A549 (cell line): Measurements from ENCODE around the gene EDA. TPM values are rescaled to one million over a fixed set of nuclear protein-coding genes. Genes with fewer than 3 reads are reported as not detected.
"Not testable (repeated sequence)": the region's sequence is repeated elsewhere in the genome, so short reads cannot be mapped to it uniquely, and the experiment has no call there.

Source experiments
- ATAC-seq, 2 experiments: fragments of 200-7000 bp in 1 of 2; fragments of >200 bp in 1 of 2; cut with Nextera tagmentation in 1 of 2; cut with Tn5 transposase in 1 of 2; 3 replicates each; pipeline versions ENCODE4 v1.8.0 to v1.9.1; 2018 to 2020; ENCODE audit warnings: mild to moderate bottlenecking in 1 of 2, moderate library complexity in 1 of 2
- CTCF ChIA-PET: fragments of 300-600 bp; sonication (Branson Sonifier 250); formaldehyde crosslinking; extraction: SDS; loops from one replicate; lab custom pipeline; 2021; ENCODE audit warnings: antibody characterized with exemption, inconsistent platforms; lab: Yijun Ruan, JAX
- POLR2A ChIA-PET: fragments of 350-600 bp; formaldehyde crosslinking; extraction: SDS; loops from one replicate; lab custom pipeline; 2021; ENCODE audit warnings: antibody characterized with exemption, inconsistent platforms; lab: Yijun Ruan, JAX
- DNase-seq, 2 experiments: peaks; one replicate each; pipeline versions ENCODE4 v3.0.0 to v3.0.0-alpha.2; 2011 to 2016; ENCODE audit warnings: low read depth in 1 of 2, low spot score in 1 of 2
- FAIRE-seq: peaks from 2 replicates; lab custom pipeline; 2011; peaks lifted over from hg19 to GRCh38; lab: Jason Lieb, UNC
- H3K27ac ChIP-seq, 2 experiments: fragments of >200 bp; sonication (Bioruptor Twin); formaldehyde crosslinking; 3 replicates each; pipeline ENCODE4 v1.5.1; 2016 to 2017
- H3K4me1 ChIP-seq: fragments of >200 bp; sonication (Bioruptor Twin); formaldehyde crosslinking; 3 replicates; pipeline ENCODE4 v1.6.1; 2016
- H3K4me2 ChIP-seq: fragments of >200 bp; sonication (Bioruptor Twin); formaldehyde crosslinking; 3 replicates; pipeline ENCODE4 v1.6.1; 2016
- H3K4me3 ChIP-seq: fragments of >200 bp; sonication (Bioruptor Twin); formaldehyde crosslinking; 3 replicates; pipeline ENCODE4 v1.5.1; 2016
- H3K9me3 ChIP-seq: fragments of >200 bp; sonication (Bioruptor Twin); formaldehyde crosslinking; 3 replicates; pipeline ENCODE4 v1.6.1; 2016
- CHD4 ChIP-seq: fragments of 200-600 bp; sonication (generic); IDR thresholded peaks from 2 replicates; pipeline ENCODE4 v1.6.1; 2016; ENCODE audit warnings: antibody characterized with exemption, mild to moderate bottlenecking, borderline replicate concordance
- EHF ChIP-seq: fragments of 250-450 bp; sonication (Bioruptor Pico); IDR thresholded peaks from 2 replicates; pipeline ENCODE4 v1.5.0; 2020; ENCODE audit warnings: mild to moderate bottlenecking
- EHMT2 ChIP-seq: fragments of 200-600 bp; sonication (generic); IDR thresholded peaks from 2 replicates; pipeline ENCODE4 v1.6.1; 2016; ENCODE audit warnings: antibody characterized with exemption, low read depth, mild to moderate bottlenecking, moderate library complexity
- EP300 ChIP-seq, 2 experiments: fragments of >200 bp; sonication (Bioruptor Twin); formaldehyde crosslinking; IDR thresholded peaks; 2 replicates in 1 of 2; 3 replicates in 1 of 2; pipeline ENCODE4 v1.6.1; 2016 to 2017
- ESRRA ChIP-seq: fragments of 150-350 bp; IDR thresholded peaks from 2 replicates; pipeline ENCODE4 v1.6.1; 2014; ENCODE audit warnings: mild to moderate bottlenecking, low read length, borderline replicate concordance
- HDAC2 ChIP-seq: fragments of 200-600 bp; sonication (generic); IDR thresholded peaks from 2 replicates; pipeline ENCODE4 v1.6.1; 2016
- HOXA7 ChIP-seq: fragments of 250-450 bp; sonication (Bioruptor Pico); IDR thresholded peaks from 2 replicates; pipeline ENCODE4 v1.5.0; 2020; ENCODE audit warnings: mild to moderate bottlenecking, moderate library complexity
- HOXB13 ChIP-seq: fragments of 250-450 bp; sonication (Bioruptor Pico); IDR thresholded peaks from 2 replicates; pipeline ENCODE4 v1.5.0; 2020; ENCODE audit warnings: low read depth, mild to moderate bottlenecking, moderate library complexity
- JUNB ChIP-seq: fragments of >200 bp; sonication (Bioruptor Twin); formaldehyde crosslinking; IDR thresholded peaks from 2 replicates; pipeline ENCODE4 v1.6.1; 2016
- NFE2L2 ChIP-seq: fragments of 150-350 bp; conservative IDR thresholded peaks from 2 replicates; pipeline ENCODE4 v1.6.1; 2014; ENCODE audit warnings: low read length
- NR3C1 ChIP-seq: fragments of >200 bp; sonication (Bioruptor Twin); formaldehyde crosslinking; IDR thresholded peaks from 3 replicates; pipeline ENCODE4 v1.6.1; 2017
- PHF8 ChIP-seq: fragments of 200-600 bp; sonication (generic); IDR thresholded peaks from 2 replicates; pipeline ENCODE4 v1.6.1; 2016; ENCODE audit warnings: low read depth, mild to moderate bottlenecking, antibody characterized with exemption, moderate library complexity, borderline replicate concordance
- POLR2AphosphoS2 ChIP-seq: conservative IDR thresholded peaks from 2 replicates; pipeline ENCODE4 v1.6.1; 2012; ENCODE audit warnings: low read length, improper control_type of control experiment, inconsistent platforms
- RARB ChIP-seq: fragments of 250-450 bp; sonication (Bioruptor Pico); IDR thresholded peaks from 2 replicates; pipeline ENCODE4 v1.8.0; 2021; ENCODE audit warnings: mild to moderate bottlenecking, moderate library complexity
- RCOR1 ChIP-seq: fragments of 150-350 bp; IDR thresholded peaks from 2 replicates; pipeline ENCODE4 v1.6.1; 2014; ENCODE audit warnings: antibody characterized with exemption, low read length, low read depth
- RFX5 ChIP-seq: fragments of 450-650 bp; IDR thresholded peaks from 2 replicates; pipeline ENCODE4 v1.7.1; 2014; ENCODE audit warnings: antibody characterized with exemption, mild to moderate bottlenecking, moderate library complexity
- SREBF2 ChIP-seq: fragments of 450-650 bp; IDR thresholded peaks from 2 replicates; pipeline ENCODE4 v1.6.1; 2014; ENCODE audit warnings: mild to moderate bottlenecking, moderate library complexity
- ZFP36 ChIP-seq: fragments of 450-650 bp; IDR thresholded peaks from 2 replicates; pipeline ENCODE4 v1.6.1; 2014; ENCODE audit warnings: borderline replicate concordance; ENCODE audit not compliant: partially characterized antibody
- ZNF302 ChIP-seq: fragments of 250-450 bp; sonication (Bioruptor Pico); IDR thresholded peaks from 2 replicates; pipeline ENCODE4 v1.9.0; 2021; ENCODE audit warnings: inconsistent platforms, mild to moderate bottlenecking, moderate library complexity
- ZSCAN20 ChIP-seq: fragments of 250-450 bp; sonication (Bioruptor Pico); IDR thresholded peaks from 2 replicates; pipeline ENCODE4 v1.8.0; 2022; ENCODE audit warnings: mild to moderate bottlenecking, moderate library complexity
- WGBS: methylation state at CpG from one replicate; pipeline ENCODE4 v1.1.6; 2017; ENCODE audit errors: missing lambda C conversion rate; 5-methylcytosine and 5-hydroxymethylcytosine counted together
- polyA plus RNA-seq, 4 experiments: library from polyadenylated mRNA; depleted of rRNA in 3 of 4; stranded (reverse); fragments of >200 nt; fragmentation: RNase III in 1 of 4; extraction: RNeasy Plus Mini Kit Qiagen cat#74134 plus additional on column Dnase treatment in 1 of 4; gene quantifications; 2 replicates in 3 of 4; 3 replicates in 1 of 4; pipeline ENCODE4 v1.2.3, GENCODE V29; 2011 to 2017
- TF ChIP-seq, protein P1 (sequence below): fragments of 250-450 bp; sonication (Bioruptor Pico); IDR thresholded peaks from 2 replicates; pipeline ENCODE4 v1.5.0; 2021; ENCODE audit warnings: mild to moderate bottlenecking, moderate library complexity, borderline replicate concordance
- TF ChIP-seq, protein P2 (sequence below): fragments of >200 bp; sonication (Bioruptor Twin); formaldehyde crosslinking; IDR thresholded peaks from 2 replicates; pipeline ENCODE4 v1.6.1; 2016
- TF ChIP-seq, protein P3 (sequence below): fragments of 450-650 bp; IDR thresholded peaks from 2 replicates; pipeline ENCODE4 v1.6.1; 2014; ENCODE audit warnings: antibody characterized with exemption
- TF ChIP-seq, protein P4 (sequence below): fragments of 200-600 bp; sonication (generic); IDR thresholded peaks from 2 replicates; pipeline ENCODE4 v1.6.1; 2016; ENCODE audit warnings: antibody characterized with exemption, mild to moderate bottlenecking, moderate library complexity
- TF ChIP-seq, protein P5 (sequence below): IDR thresholded peaks from 2 replicates; pipeline ENCODE4 v1.6.1; 2012; ENCODE audit warnings: low read depth, borderline replicate concordance

EDA gene
- polyA plus RNA-seq, 2 of the 4 experiments (the other 2 are of a cell fraction) = 0.25 to 0.26 TPM

DNA sequence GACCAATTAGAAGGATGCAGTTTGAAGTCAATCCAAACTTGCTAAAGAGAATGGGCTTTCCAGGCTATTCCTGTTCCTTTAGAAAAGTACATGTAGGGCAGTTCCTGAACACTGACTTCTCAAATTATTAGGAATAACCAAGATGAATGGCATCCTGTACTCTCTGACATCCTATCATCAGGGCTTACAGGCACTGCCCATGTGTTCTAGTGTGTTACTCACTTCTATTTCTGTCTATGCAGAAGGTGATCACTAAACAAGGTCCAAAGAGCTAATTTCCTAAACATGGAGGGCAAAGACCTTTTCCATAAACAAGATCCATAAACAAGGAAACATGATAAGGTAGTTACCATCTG lies 380.2 kb downstream of the EDA start:
- Histone ChIP-seq H3K4me3 (no peak overlapping the region), H3K27ac (no peak overlapping the region), H3K9me3 (no peaks in the 10 kb centered on the region), H3K4me1 (no peaks in the 10 kb centered on the region), H3K4me2 (no peak overlapping the region)
- no peak for FAIRE-seq
- POLR2A ChIA-PET = no interaction called here
- CTCF ChIA-PET = no interaction called here
- ATAC-seq = no peak
- TF ChIP-seq HDAC2 (no peak), ZSCAN20 (CRISPR knock-in tag) (no peak), RFX5 (no peak), ZFP36 (no peak), CHD4 (no peak), HOXA7 (CRISPR knock-in tag) (no peak), NFE2L2 (no peak), ZNF302 (CRISPR knock-in tag) (no peak)
- TF ChIP-seq, protein P1, sequence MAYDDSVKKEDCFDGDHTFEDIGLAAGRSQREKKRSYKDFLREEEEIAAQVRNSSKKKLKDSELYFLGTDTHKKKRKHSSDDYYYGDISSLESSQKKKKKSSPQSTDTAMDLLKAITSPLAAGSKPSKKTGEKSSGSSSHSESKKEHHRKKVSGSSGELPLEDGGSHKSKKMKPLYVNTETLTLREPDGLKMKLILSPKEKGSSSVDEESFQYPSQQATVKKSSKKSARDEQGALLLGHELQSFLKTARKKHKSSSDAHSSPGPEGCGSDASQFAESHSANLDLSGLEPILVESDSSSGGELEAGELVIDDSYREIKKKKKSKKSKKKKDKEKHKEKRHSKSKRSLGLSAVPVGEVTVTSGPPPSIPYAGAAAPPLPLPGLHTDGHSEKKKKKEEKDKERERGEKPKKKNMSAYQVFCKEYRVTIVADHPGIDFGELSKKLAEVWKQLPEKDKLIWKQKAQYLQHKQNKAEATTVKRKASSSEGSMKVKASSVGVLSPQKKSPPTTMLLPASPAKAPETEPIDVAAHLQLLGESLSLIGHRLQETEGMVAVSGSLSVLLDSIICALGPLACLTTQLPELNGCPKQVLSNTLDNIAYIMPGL (CRISPR knock-in tag) = no peak
- TF ChIP-seq, all 56 proteins: peak for 0
- no peak for DNase-seq

DNA sequence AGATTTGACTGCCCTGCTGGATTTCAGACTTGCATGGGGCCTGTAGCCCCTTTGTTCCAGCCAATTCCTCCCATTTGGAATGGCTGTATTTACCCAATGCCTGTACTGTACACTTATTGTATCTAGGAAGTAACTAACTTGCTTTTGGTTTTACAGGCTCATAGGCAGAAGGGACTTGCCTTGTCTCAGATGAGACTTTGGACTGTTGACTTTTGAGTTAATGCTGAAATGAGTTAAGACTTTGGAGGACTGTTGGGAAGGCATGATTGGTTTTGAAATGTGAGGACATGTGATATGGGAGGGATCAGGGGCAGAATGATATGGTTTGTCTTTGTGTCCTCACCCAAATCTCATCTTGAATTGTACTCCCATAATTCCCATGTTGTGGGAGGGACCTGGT lies 382.4 kb downstream of the EDA start:
- CTCF ChIA-PET, POLR2A ChIA-PET, ATAC-seq, FAIRE-seq, H3K4me3 ChIP-seq, DNase-seq, H3K4me1 ChIP-seq, H3K27ac ChIP-seq, H3K4me2 ChIP-seq, H3K9me3 ChIP-seq: not testable (repeated sequence)

DNA sequence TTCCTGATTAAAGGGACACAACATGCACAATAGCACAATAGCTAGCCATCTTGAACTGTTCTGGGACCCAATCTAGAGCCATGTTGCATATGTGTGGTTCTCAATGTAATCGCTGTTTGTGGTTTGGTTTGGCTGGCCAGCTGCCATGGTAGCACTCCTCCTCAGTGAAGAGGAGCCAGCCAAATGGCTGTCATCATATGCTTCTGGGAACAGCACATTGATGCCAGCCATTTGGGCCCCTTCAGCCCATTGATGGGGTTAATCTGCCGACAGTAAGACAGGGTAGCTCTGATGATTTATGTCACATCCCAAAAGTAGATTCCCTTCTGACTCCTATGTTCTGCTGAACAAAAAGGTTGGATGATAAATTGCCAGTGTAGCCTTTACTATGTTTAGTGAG lies 385.4 kb downstream of the EDA start:
- Histone ChIP-seq H3K4me3 (no peak overlapping the region), H3K4me1 (no peaks in the 10 kb centered on the region), H3K4me2 (no peak overlapping the region), H3K27ac (no peak overlapping the region), H3K9me3 (no peaks in the 10 kb centered on the region)
- DNase-seq (no peak), FAIRE-seq (no peak), ATAC-seq (no peak)
- TF ChIP-seq, protein P2, sequence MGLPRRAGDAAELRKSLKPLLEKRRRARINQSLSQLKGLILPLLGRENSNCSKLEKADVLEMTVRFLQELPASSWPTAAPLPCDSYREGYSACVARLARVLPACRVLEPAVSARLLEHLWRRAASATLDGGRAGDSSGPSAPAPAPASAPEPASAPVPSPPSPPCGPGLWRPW = no peak
- TF ChIP-seq ZFP36 (no peak), RCOR1 (no peak), EP300 (IDR thresholded peaks at IDR 0.05) (no peak), NFE2L2 (no peak), ESRRA (no peak), POLR2AphosphoS2 (no peak), ZSCAN20 (CRISPR knock-in tag) (no peak), EHMT2 (no peak), JUNB (no peak), RARB (CRISPR knock-in tag) (no peak), PHF8 (no peak), EHF (CRISPR knock-in tag) (no peak), NR3C1 (no peak), CHD4 (no peak), HOXB13 (no peak), SREBF2 (no peak)
- TF ChIP-seq, protein P3, sequence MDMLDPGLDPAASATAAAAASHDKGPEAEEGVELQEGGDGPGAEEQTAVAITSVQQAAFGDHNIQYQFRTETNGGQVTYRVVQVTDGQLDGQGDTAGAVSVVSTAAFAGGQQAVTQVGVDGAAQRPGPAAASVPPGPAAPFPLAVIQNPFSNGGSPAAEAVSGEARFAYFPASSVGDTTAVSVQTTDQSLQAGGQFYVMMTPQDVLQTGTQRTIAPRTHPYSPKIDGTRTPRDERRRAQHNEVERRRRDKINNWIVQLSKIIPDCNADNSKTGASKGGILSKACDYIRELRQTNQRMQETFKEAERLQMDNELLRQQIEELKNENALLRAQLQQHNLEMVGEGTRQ = no peak
- TF ChIP-seq, protein P4, sequence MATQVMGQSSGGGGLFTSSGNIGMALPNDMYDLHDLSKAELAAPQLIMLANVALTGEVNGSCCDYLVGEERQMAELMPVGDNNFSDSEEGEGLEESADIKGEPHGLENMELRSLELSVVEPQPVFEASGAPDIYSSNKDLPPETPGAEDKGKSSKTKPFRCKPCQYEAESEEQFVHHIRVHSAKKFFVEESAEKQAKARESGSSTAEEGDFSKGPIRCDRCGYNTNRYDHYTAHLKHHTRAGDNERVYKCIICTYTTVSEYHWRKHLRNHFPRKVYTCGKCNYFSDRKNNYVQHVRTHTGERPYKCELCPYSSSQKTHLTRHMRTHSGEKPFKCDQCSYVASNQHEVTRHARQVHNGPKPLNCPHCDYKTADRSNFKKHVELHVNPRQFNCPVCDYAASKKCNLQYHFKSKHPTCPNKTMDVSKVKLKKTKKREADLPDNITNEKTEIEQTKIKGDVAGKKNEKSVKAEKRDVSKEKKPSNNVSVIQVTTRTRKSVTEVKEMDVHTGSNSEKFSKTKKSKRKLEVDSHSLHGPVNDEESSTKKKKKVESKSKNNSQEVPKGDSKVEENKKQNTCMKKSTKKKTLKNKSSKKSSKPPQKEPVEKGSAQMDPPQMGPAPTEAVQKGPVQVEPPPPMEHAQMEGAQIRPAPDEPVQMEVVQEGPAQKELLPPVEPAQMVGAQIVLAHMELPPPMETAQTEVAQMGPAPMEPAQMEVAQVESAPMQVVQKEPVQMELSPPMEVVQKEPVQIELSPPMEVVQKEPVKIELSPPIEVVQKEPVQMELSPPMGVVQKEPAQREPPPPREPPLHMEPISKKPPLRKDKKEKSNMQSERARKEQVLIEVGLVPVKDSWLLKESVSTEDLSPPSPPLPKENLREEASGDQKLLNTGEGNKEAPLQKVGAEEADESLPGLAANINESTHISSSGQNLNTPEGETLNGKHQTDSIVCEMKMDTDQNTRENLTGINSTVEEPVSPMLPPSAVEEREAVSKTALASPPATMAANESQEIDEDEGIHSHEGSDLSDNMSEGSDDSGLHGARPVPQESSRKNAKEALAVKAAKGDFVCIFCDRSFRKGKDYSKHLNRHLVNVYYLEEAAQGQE = no peak
- TF ChIP-seq, protein P5, sequence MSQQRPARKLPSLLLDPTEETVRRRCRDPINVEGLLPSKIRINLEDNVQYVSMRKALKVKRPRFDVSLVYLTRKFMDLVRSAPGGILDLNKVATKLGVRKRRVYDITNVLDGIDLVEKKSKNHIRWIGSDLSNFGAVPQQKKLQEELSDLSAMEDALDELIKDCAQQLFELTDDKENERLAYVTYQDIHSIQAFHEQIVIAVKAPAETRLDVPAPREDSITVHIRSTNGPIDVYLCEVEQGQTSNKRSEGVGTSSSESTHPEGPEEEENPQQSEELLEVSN = no peak
- CTCF ChIA-PET = no interaction called here
- POLR2A ChIA-PET = no interaction called here
- WGBS = no CpG with 5 or more reads among the region's 2 CpGs
